HK-2 (cell line): Measurements from ENCODE around the gene PHLPP1.
"Not testable (repeated sequence)": the region's sequence is repeated elsewhere in the genome, so short reads cannot be mapped to it uniquely, and the experiment has no call there.

Experiments used
- DNase-seq: peaks from one replicate; pipeline ENCODE4 v3.0.0-alpha.2; 2018; ENCODE audit not compliant: unreplicated experiment

Gene PHLPP1

DNA sequence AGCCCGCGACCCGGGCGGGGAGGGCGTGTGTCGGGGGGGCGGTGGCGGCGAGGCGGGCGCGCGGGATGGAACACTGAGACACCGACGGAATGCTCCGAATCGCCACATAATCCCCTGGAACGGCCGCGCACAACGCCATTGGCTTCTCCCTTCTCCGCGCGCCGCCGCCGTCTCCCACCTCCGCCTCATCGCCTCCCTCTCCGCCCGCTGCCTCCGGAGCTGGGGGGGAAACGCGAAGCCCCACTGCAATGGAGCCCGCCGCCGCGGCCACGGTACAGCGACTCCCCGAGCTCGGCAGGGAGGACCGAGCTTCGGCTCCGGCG, at the start of gene PHLPP1:
TSS of gene PHLPP1 (plus strand) at position 106 of the 323 bp plus-strand sequence. CDS start at position 249, 143 bp downstream.
- no peak for DNase-seq

GRCh38 chr18:62669225-62669624, 46.1 kb upstream of the PHLPP1 start:
- no peak for DNase-seq

DNA sequence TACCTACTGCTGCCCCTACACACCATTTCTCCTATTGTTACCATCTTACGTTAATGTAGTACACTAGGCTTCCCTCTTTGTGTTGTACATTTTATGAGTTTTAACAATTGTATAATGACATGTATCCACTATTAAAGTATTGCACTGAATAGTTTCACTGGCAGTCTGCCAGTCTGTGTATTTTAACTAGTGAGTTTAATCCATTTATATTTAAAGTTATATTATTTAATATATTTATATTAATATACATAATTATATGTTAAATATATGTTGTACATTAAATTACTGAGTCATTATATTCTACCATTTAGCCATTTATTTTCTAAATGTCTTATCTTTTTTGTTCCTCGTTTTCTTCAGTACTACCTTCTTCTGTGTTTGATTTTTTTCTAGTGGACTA, 44.8 kb upstream of the PHLPP1 start:
- no peak for DNase-seq

DNA sequence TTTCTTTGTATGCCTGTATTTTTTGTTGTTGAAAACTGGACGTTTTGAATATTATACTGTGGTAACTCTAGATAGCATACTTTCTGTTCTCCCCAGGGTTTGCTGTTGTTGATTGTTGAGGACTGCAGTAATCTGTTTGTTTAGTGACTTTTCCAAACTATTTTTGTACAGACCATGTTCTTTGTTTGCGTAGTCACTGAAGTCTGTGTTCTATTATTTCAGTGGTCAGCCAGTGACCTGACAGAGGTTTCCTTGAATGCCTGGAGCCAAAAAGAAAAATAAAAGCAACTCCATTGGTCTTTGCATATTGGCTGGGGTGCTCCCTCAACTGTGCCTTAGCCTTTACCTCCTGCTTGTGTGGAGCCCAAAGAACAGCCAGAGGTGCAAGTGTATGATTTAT, 42.7 kb upstream of the PHLPP1 start:
- DNase-seq = no peak

- no peak for DNase-seq
Observed at GRCh38 chr18:62678847-62679485, 36.4 kb upstream of the PHLPP1 start.

- DNase-seq = no peak
Observed at GRCh38 chr18:62682371-62682770, 33.0 kb upstream of the PHLPP1 start.

GRCh38 chr18:62683935-62684334, 31.4 kb upstream of the PHLPP1 start:
- DNase-seq = no peak

- no peak for DNase-seq
Observed at GRCh38 chr18:62688743-62689317, 26.5 kb upstream of the PHLPP1 start.

DNA sequence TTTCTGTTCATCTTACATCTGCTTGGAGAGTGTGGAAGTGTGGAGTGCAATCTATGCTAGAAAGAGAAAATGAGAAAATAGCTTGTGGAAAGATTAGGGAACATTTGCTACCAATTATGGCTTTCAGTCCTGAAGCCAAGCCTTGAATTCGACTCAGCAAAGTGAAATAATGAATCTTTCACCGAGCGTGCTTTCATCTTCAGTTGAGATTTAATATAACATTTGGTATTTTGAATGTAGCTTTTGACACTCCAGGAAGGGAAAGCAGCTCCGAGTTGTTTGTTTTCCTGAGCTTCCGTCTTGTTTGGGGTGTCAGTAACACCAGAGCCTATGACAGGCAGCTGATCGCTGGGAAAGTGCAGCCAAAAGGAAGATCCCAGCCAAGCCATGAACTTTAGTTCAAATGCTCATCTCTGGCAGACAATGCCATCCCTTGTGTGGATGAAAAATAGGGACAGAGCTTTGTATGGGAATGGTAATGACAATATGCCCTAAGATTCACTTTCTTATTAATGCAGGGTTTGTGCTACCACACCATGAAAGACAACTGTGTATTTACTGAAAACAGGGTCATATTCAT, 25.0 kb upstream of the PHLPP1 start:
- no peak for DNase-seq

GRCh38 chr18:62693659-62694058, 21.7 kb upstream of the PHLPP1 start:
- no peak for DNase-seq

GRCh38 chr18:62697636-62698035, 17.7 kb upstream of the PHLPP1 start:
- no peak for DNase-seq

DNA sequence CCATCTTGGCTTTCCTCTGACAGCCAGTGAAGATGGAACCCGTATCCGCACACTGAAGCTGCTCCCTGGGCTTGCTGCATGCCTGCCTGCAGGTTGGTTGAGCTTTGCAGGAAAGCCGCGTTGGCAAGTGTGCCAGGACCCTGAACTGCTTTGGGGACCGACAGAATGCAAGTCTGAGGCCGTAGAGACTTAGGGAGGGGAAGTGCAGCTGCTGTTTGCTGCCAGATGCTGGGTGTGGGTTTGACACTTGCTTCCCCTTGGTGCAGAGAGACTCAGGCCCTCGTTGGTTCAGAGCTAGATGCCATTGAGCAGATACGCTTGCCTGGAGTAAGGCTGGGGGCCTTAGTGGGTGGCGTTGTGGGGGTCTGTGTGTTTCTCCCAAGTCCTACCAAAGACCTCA, 13.1 kb upstream of the PHLPP1 start:
- DNase-seq = no peak

GRCh38 chr18:62706879-62707278, 8.5 kb upstream of the PHLPP1 start:
- not testable (repeated sequence) for DNase-seq

DNA sequence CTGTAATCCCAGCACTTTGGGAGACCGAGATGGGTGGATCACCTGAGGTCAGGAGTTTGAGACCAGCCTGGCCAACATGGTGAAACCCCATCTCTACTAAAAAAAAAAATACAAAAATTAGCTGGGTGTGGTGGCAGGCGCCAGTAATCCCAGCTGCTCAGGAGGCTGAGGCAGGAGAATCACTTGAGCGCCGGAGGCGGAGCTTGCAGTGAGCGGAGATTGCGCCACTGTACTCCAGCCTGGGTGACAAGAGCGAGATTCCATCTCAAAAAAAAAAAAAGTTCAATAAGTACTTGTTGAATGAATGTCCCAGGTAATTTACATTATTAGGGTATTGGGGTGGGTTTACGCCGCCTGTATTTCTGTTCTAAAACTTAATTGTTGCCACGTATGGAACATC, 5.4 kb upstream of the PHLPP1 start:
- not testable (repeated sequence) for DNase-seq

- no peak for DNase-seq
Observed at GRCh38 chr18:62710417-62710816, 4.9 kb upstream of the PHLPP1 start.

DNA sequence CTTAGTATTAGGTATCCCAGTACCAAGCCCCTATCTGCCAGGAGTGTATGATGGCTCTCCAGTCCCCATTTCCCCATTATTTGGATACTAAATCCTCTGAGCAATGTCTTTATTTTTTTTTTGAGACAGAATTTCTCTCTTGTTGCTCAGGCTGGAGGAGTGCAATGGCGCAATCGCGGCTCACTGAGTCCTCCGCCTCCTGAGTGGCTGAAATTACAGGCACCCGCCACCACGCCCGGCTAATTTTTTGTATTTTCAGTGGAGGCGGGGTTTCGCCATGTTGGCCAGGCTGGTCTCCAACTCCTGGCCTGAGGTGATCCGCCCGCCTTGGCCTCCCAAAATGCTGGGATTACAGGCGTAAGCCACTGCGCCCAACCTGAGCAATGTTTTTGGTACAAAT, 3.6 kb upstream of the PHLPP1 start:
- no peak for DNase-seq

DNA sequence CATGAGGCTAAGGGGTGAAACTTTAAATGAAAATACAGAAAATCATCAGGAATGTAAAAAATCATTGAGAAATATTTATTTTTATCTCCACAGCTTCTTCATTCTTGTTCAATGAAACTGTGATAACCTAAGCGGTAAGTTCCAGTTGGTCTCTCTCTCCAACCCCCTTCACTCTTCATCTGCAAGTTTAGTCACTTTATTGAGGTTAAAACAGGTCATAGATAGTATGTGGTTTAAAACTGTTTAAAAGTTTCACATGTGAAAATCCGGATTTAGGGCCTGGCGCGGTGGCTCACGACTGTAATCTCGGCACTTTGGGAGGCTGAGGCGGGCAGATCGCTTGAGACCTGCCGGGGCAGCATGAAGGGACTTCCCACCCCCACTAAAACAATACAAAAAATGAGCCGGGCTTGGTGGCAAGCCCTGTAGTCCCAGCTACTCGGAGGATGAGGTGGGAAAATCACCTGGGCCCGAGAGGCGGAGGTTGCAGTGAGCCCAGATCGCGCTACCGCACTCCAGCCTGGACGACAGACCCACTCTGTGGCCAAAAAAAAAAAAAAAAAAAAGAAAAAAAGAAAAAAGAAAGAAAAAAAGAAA, 1.6 kb upstream of the PHLPP1 start:
- no peak for DNase-seq

DNA sequence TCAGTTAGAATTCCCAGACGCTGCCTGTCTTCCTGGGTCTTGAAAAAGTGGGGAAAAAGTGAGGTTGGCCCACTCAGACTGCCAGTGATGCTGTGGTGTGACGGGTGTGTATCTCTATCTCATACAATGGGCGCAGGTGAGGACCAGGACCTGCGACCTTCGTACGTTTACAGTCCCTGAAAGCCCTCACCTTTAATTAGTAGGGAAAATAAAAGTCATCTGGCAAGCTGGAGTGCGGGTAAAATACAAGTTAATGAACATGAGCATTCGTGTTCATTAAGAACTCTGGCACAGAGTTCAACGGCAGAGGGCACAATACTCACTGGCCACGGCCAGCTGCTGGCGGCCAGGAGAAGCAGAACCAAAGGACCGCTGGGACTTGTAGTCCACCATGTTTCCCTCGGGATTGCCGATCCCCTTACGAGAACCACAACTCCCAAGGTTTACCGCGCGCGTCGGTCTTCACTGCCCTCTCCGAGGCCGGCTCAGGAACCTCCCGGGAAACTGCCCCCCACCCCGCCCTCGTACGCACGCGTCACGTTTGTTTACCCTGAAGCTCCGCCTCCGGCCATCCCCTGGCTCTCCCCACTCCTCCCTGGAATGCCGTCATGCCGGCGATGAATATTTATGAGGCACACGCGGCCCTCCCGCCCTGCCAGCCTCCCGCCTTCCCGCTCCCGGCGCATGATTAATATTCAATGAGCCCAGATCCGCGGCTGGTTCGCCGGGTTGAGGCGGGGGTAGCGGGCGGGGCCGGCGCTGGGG, 488 bp upstream of the PHLPP1 start:
- peak; percentile 98 for DNase-seq

- DNase-seq = peak; percentile 56
Observed at GRCh38 chr18:62715759-62716615, 646 bp downstream of the PHLPP1 start.

- DNase-seq = peak; percentile 50
Observed at GRCh38 chr18:62716619-62717168, 1.4 kb downstream of the PHLPP1 start.
